Neuronal stem cell (in vitro differentiated cells): ENCODE data around the gene CHRFAM7A. TPM values are rescaled to one million over a fixed set of nuclear protein-coding genes. Genes with fewer than 3 reads are reported as not detected.
"Not testable (repeated sequence)": the region's sequence is repeated elsewhere in the genome, so short reads cannot be mapped to it uniquely, and the experiment has no call there.

Experiments
- DNase-seq: peaks from one replicate; pipeline ENCODE4 v3.0.0-alpha.2; 2013; ENCODE audit warnings: low spot score
- H2AFZ ChIP-seq: one replicate; pipeline ENCODE4 v1.6.1; 2013; ENCODE audit warnings: mild to moderate bottlenecking, low read length, inconsistent platforms
- H2AK5ac ChIP-seq: 2 replicates; pipeline ENCODE4 v1.6.1; 2013; ENCODE audit warnings: low read depth, mild to moderate bottlenecking, inconsistent platforms, low read length, moderate library complexity, mixed read lengths
- H2BK120ac ChIP-seq: 2 replicates; pipeline ENCODE4 v1.6.1; 2013; ENCODE audit warnings: low read depth, mild to moderate bottlenecking, inconsistent platforms, low read length, moderate library complexity, mixed read lengths
- H2BK12ac ChIP-seq: one replicate; pipeline ENCODE4 v1.6.1; 2013; ENCODE audit warnings: low read length, inconsistent platforms
- H2BK15ac ChIP-seq: 2 replicates; pipeline ENCODE4 v1.6.1; 2013; ENCODE audit warnings: mild to moderate bottlenecking, low read length, inconsistent platforms, mixed read lengths
- H2BK5ac ChIP-seq: one replicate; pipeline ENCODE4 v1.6.1; 2013; ENCODE audit warnings: inconsistent platforms, mild to moderate bottlenecking, low read length, moderate library complexity
- H3K14ac ChIP-seq: one replicate; pipeline ENCODE4 v1.6.1; 2013; ENCODE audit warnings: low read length, inconsistent platforms
- H3K18ac ChIP-seq: 2 replicates; pipeline ENCODE4 v1.6.1; 2013; ENCODE audit warnings: low read length, inconsistent platforms
- H3K23ac ChIP-seq: 2 replicates; pipeline ENCODE4 v1.6.1; 2013; ENCODE audit warnings: low read depth, mild to moderate bottlenecking, mixed read lengths, low read length, inconsistent platforms; ENCODE audit not compliant: poor library complexity
- H3K27ac ChIP-seq: replicated peaks from 3 replicates; pipeline ENCODE4 v1.5.1; 2013; ENCODE audit warnings: low read length, inconsistent platforms
- H3K27me3 ChIP-seq, 3 experiments: 2 replicates each; pipeline ENCODE4 v1.6.1; 2013; ENCODE audit warnings: low read length in 3 of 3, mild to moderate bottlenecking in 2 of 3, inconsistent platforms in 1 of 3, low read depth in 1 of 3, mixed read lengths in 1 of 3, moderate library complexity in 1 of 3; ENCODE audit not compliant: control insufficient read depth in 3 of 3, insufficient read depth in 3 of 3
- H3K36me3 ChIP-seq, 2 donors: replicated peaks in 1 of 2; 2 replicates each; pipeline ENCODE4 v1.6.1; 2013; ENCODE audit warnings: low read length in 2 of 2; ENCODE audit not compliant: control insufficient read depth in 2 of 2, insufficient read depth in 2 of 2
- H3K4ac ChIP-seq: 2 replicates; pipeline ENCODE4 v1.6.1; 2013; ENCODE audit warnings: inconsistent platforms, mild to moderate bottlenecking, low read length, moderate library complexity
- H3K4me1 ChIP-seq, 2 donors: 1 replicate in 1 of 2; 2 replicates in 1 of 2; pipeline ENCODE4 v1.6.1; 2013; ENCODE audit warnings: low read length in 2 of 2, low read depth in 1 of 2; ENCODE audit not compliant: control insufficient read depth in 2 of 2, insufficient read depth in 1 of 2
- H3K4me2 ChIP-seq: one replicate; pipeline ENCODE4 v1.6.1; 2013; ENCODE audit warnings: mild to moderate bottlenecking, low read length, inconsistent platforms; ENCODE audit not compliant: insufficient read depth, poor library complexity, severe bottlenecking
- H3K4me3 ChIP-seq, 2 donors: 2 replicates each; pipeline ENCODE4 v1.5.1; 2013; ENCODE audit warnings: low read length in 2 of 2, mild to moderate bottlenecking in 2 of 2, inconsistent platforms in 1 of 2, moderate library complexity in 1 of 2
- H3K79me1 ChIP-seq: one replicate; pipeline ENCODE4 v1.6.1; 2013; ENCODE audit warnings: low read depth, mild to moderate bottlenecking, inconsistent platforms, low read length, moderate library complexity
- H3K9ac ChIP-seq: one replicate; pipeline ENCODE4 v1.6.1; 2013; ENCODE audit warnings: mild to moderate bottlenecking, low read depth, low read length, inconsistent platforms; ENCODE audit not compliant: poor library complexity
- H3K9me3 ChIP-seq, 2 donors: replicated peaks in 1 of 2; 2 replicates each; pipeline versions ENCODE3 to v1.6.1; 2013; ENCODE audit warnings: low read length in 2 of 2, mild to moderate bottlenecking in 2 of 2, inconsistent platforms in 1 of 2, low read depth in 1 of 2, mixed read lengths in 1 of 2, moderate library complexity in 1 of 2; ENCODE audit not compliant: control insufficient read depth in 2 of 2, insufficient read depth in 1 of 2
- H4K8ac ChIP-seq: one replicate; pipeline ENCODE4 v1.6.1; 2013; ENCODE audit warnings: low read depth, mild to moderate bottlenecking, inconsistent platforms, low read length, moderate library complexity
- H4K91ac ChIP-seq: one replicate; pipeline ENCODE4 v1.6.1; 2013; ENCODE audit warnings: low read length, low read depth, mild to moderate bottlenecking, inconsistent platforms; ENCODE audit not compliant: poor library complexity
- WGBS, 2 donors: extraction: QIAGEN DNeasy Blood & Tissue Kit; methylation state at CpG; one replicate each; pipeline ENCODE4 v1.1.7; 2013; ENCODE audit warnings: missing lambda C conversion rate in 2 of 2, mixed read lengths in 1 of 2; ENCODE audit not compliant: insufficient read length in 2 of 2, insufficient replicate concordance in 1 of 2; ENCODE audit errors: extremely low coverage in 2 of 2; 5-methylcytosine and 5-hydroxymethylcytosine counted together
- polyA plus RNA-seq, 2 experiments: library from polyadenylated mRNA; stranded (reverse); fragments of 200-250 nt; gene quantifications; one replicate each; pipeline ENCODE4 v1.2.3, GENCODE V29; 2013

The CHRFAM7A gene
- 0.35 TPM for polyA plus RNA-seq (2013, experiment 1 of 2)
- 0.36 TPM for polyA plus RNA-seq (2013, experiment 2 of 2)

DNA sequence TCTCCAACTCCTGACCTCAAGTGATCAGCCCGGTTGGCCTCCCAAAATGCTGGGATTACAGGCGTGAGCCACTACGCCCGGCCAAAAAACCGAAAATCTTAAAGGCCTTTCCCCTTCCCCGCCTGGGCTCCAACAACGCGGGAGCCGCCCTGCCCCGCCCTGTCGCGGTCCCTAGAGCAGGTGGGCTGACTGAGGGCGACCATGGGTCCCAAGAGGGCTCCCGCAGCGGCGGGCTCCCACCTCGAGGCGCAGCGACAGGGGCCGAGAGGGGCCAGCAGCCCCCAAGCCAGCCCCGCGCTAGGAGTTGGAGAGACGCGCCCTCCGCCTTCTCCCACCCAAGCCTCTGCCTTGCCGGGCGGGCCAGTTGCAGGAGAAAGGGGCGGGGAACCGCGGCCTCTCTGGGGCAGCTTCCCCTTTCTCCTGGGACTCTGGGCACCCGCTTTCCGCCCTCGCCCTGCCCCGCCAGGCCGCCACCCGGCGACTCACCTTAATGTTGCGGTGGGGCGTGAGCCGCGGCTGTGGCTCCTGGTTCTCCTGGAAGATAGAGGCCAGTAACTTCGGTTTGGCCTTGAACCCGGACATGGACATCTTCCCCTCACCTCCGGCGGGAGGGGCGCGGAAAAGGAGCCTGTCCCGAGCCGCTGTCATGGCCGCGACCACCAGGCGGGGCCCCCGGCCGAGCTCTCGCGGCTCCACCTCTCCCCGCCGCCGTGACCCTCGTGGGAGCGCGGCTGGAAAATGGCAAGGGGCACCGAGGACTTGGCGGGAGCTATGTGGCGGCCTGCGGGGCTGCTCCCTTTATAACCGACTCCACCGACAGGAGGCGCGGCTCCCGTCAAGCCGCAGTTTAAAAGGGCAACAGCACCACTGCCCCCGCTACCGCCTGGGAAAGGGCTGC, at the start of gene CHRFAM7A:
CHRFAM7A (minus strand) TSS at position 775 of the 898 bp plus-strand sequence. CDS start 10,189 bp downstream, outside the sequence.
- not testable (repeated sequence) for H3K9ac ChIP-seq, H3K18ac ChIP-seq

DNA sequence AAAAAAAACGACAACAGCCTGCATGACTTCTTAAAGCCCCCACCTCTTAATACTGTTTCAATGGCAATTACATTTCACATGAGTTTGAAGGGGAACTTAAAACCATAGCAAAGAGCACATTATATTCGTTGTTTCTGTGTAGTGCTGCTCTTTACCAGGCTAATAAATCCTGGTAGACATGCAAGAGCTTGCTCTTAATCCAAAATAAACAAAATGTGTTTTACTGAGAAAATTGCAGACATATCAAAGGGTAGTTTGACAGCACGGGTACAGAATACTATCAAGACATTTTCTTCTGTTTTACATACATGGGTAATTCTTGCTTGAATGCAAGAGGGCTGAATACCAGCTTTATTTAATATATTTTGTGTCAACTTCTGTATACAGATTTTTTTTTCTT, 45.0 kb upstream of the CHRFAM7A start:
- not testable (repeated sequence) for H3K79me1 ChIP-seq, H3K9me3 ChIP-seq, H3K4ac ChIP-seq, H4K8ac ChIP-seq, H2BK15ac ChIP-seq, H2AFZ ChIP-seq, H3K4me2 ChIP-seq, H2BK120ac ChIP-seq, H3K36me3 ChIP-seq, H2AK5ac ChIP-seq, H2BK5ac ChIP-seq, H3K27ac ChIP-seq, DNase-seq, H3K14ac ChIP-seq, H3K4me3 ChIP-seq, H4K91ac ChIP-seq, H3K18ac ChIP-seq, H3K27me3 ChIP-seq, H3K23ac ChIP-seq, H3K9ac ChIP-seq, H3K4me1 ChIP-seq, H2BK12ac ChIP-seq
- no CpG with 5 or more reads among the region's 3 CpGs for WGBS, 2 donors

More for the DNA sequence above, at the start of gene CHRFAM7A:
- not testable (repeated sequence) for H3K4me3 ChIP-seq, H3K23ac ChIP-seq, H2BK120ac ChIP-seq, H3K27ac ChIP-seq, H4K91ac ChIP-seq, H2AFZ ChIP-seq, H3K36me3 ChIP-seq, H3K14ac ChIP-seq, H2BK15ac ChIP-seq, H3K4me2 ChIP-seq, DNase-seq, H2BK12ac ChIP-seq, H3K79me1 ChIP-seq, H2AK5ac ChIP-seq, H4K8ac ChIP-seq, H3K27me3 ChIP-seq, H3K4me1 ChIP-seq, H2BK5ac ChIP-seq, H3K4ac ChIP-seq, H3K9me3 ChIP-seq
- WGBS, 2 donors, result no CpG with 5 or more reads among the region's 74 CpGs

DNA sequence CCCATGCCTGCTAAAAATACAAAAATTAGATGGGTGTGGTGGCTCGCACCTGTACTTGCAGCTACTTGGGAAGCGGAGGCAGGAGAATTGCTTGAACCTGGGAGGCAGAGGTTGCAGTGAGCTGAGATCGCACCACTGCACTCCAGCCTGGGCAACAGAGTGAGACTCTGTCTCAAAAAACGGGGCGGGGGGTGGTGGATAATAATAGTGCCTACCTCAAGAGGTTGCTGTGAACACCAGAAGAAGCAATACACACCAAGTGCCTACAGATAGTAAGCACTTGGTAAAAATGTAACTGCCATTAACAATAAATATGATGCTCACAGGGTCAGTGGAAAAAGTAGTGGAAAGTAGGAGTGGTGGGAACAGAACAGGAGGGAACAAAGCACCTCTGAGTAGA, 42.5 kb upstream of the CHRFAM7A start:
- not testable (repeated sequence) for H3K4me3 ChIP-seq, H3K4me2 ChIP-seq, H3K4me1 ChIP-seq, H3K18ac ChIP-seq, H4K91ac ChIP-seq, H2AK5ac ChIP-seq, H2BK15ac ChIP-seq, H3K27me3 ChIP-seq, DNase-seq, H3K27ac ChIP-seq, H3K79me1 ChIP-seq, H2BK12ac ChIP-seq, H2BK120ac ChIP-seq, H4K8ac ChIP-seq, H3K4ac ChIP-seq, H3K9me3 ChIP-seq, H2AFZ ChIP-seq, H3K14ac ChIP-seq, H3K9ac ChIP-seq, H3K23ac ChIP-seq, H3K36me3 ChIP-seq, H2BK5ac ChIP-seq
- no CpG with 5 or more reads among the region's 5 CpGs for whole genome bisulfite sequencing, 2 donors

DNA sequence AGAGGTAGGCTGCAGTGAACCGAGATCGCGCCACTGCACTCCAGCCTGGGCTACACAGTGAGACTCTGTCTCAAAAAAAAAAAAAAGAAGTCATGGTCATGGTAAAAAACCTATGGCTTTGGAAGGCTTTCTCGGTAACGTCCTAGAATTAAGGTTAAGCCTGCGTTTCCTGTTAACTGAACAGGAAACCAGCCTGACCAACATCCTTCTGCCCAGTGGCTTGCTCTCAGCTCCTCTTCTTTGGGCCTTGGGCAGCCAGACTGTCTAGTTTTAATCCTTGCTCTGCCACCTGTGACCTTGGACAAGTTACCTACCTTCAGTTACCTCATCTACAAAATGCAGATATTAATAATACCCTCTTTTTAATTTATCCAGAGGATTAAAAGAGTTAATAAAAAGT, 27.4 kb upstream of the CHRFAM7A start:
- not testable (repeated sequence) for H3K4ac ChIP-seq, H2BK15ac ChIP-seq

More for the DNA sequence above, 27.4 kb upstream of the CHRFAM7A start:
- H3K27ac ChIP-seq, H3K36me3 ChIP-seq, H3K4me1 ChIP-seq, H2BK5ac ChIP-seq, H3K18ac ChIP-seq, H3K79me1 ChIP-seq, H3K4me3 ChIP-seq, H4K8ac ChIP-seq, H3K14ac ChIP-seq, H3K4me2 ChIP-seq, H2BK12ac ChIP-seq, H2AFZ ChIP-seq, H2AK5ac ChIP-seq, DNase-seq, H3K23ac ChIP-seq, H4K91ac ChIP-seq, H2BK120ac ChIP-seq, H3K9me3 ChIP-seq, H3K27me3 ChIP-seq, H3K9ac ChIP-seq: not testable (repeated sequence)
- no CpG with 5 or more reads among the region's 6 CpGs for WGBS, 2 donors
